HEK293 (cell line): ENCODE measurements around the gene COL4A1.

ENCODE experiments used
- CTCF ChIA-PET: fragments of 350-600 bp; formaldehyde crosslinking; extraction: SDS; loops from one replicate; lab custom pipeline; 2021; ENCODE audit warnings: antibody characterized with exemption; lab: Yijun Ruan, JAX
- POLR2A ChIA-PET: fragments of 300-600 bp; formaldehyde crosslinking; extraction: SDS; loops from one replicate; lab custom pipeline; 2020; ENCODE audit warnings: antibody characterized with exemption, inconsistent platforms; lab: Yijun Ruan, JAX
- H3K27ac ChIP-seq: fragments of 200-500 bp; sonication (Bioruptor generic); 2 replicates; pipeline ENCODE4 v1.5.1; 2014; ENCODE audit warnings: low read depth, low read length, control low read depth, inconsistent platforms; ENCODE audit errors: extremely low read depth
- H3K36me3 ChIP-seq, 2 experiments: fragments of 200-500 bp in 1 of 2; sonication (Bioruptor generic) in 1 of 2; 1 replicate in 1 of 2; 2 replicates in 1 of 2; pipeline ENCODE4 v1.5.1; 2014 to 2017; ENCODE audit warnings: inconsistent platforms in 2 of 2, low read length in 2 of 2; ENCODE audit not compliant: control insufficient read depth in 2 of 2, insufficient read depth in 1 of 2
- H3K4me1 ChIP-seq: fragments of 200-500 bp; sonication (Bioruptor generic); 2 replicates; pipeline ENCODE4 v1.5.1; 2014; ENCODE audit warnings: mild to moderate bottlenecking, low read length, inconsistent platforms; ENCODE audit not compliant: control insufficient read depth, insufficient read depth
- H3K4me3 ChIP-seq: 2 replicates; pipeline ENCODE4 v1.5.1; 2011; ENCODE audit warnings: low read depth, mild to moderate bottlenecking, control low read depth, low read length, moderate library complexity
- H3K9me3 ChIP-seq: fragments of 200-500 bp; sonication (Bioruptor generic); 2 replicates; pipeline ENCODE4 v1.5.1; 2014; ENCODE audit warnings: low read depth, low read length, inconsistent platforms; ENCODE audit not compliant: control insufficient read depth, insufficient read depth
- KLF17 ChIP-seq: fragments of 450-650 bp; formaldehyde crosslinking; IDR thresholded peaks from 2 replicates; pipeline ENCODE4 v1.5.1; 2016; ENCODE audit warnings: missing biosample characterization, missing genetic modification characterization
- KLF8 ChIP-seq: fragments of 450-650 bp; formaldehyde crosslinking; IDR thresholded peaks from 2 replicates; pipeline ENCODE4 v1.5.1; 2016; ENCODE audit warnings: missing biosample characterization, missing genetic modification characterization
- RBAK ChIP-seq: fragments of 450-650 bp; formaldehyde crosslinking; IDR thresholded peaks from 2 replicates; pipeline ENCODE4 v1.5.1; 2016; ENCODE audit warnings: missing biosample characterization, missing genetic modification characterization
- ZBTB11 ChIP-seq: fragments of 450-650 bp; formaldehyde crosslinking; conservative IDR thresholded peaks from 2 replicates; pipeline ENCODE4 v1.5.1; 2016; ENCODE audit warnings: low read depth, missing biosample characterization, missing genetic modification characterization
- ZEB2 ChIP-seq: fragments of 450-650 bp; formaldehyde crosslinking; IDR thresholded peaks from 2 replicates; pipeline ENCODE4 v1.5.1; 2016; ENCODE audit warnings: missing biosample characterization, missing genetic modification characterization
- ZFHX2 ChIP-seq: fragments of 450-650 bp; formaldehyde crosslinking; conservative IDR thresholded peaks from 2 replicates; pipeline ENCODE4 v1.5.1; 2016; ENCODE audit warnings: missing biosample characterization, missing genetic modification characterization
- ZNF155 ChIP-seq: fragments of 450-650 bp; formaldehyde crosslinking; IDR thresholded peaks from 2 replicates; pipeline ENCODE4 v1.5.1; 2016; ENCODE audit warnings: missing biosample characterization, missing genetic modification characterization
- ZNF157 ChIP-seq: fragments of 450-650 bp; formaldehyde crosslinking; IDR thresholded peaks from 2 replicates; pipeline ENCODE4 v1.5.1; 2016; ENCODE audit warnings: missing biosample characterization, missing genetic modification characterization
- ZNF292 ChIP-seq: fragments of 450-650 bp; formaldehyde crosslinking; IDR thresholded peaks from 2 replicates; pipeline ENCODE4 v1.5.1; 2016; ENCODE audit warnings: low read depth, missing biosample characterization, missing genetic modification characterization, borderline replicate concordance
- ZNF449 ChIP-seq: fragments of 450-650 bp; formaldehyde crosslinking; IDR thresholded peaks from 2 replicates; pipeline ENCODE4 v1.5.1; 2017; ENCODE audit warnings: missing biosample characterization, mild to moderate bottlenecking, missing genetic modification characterization, moderate library complexity
- ZNF513 ChIP-seq: fragments of 450-650 bp; IDR thresholded peaks from 2 replicates; pipeline ENCODE4 v1.5.1; 2018; ENCODE audit warnings: missing biosample characterization, missing genetic modification characterization
- ZNF549 ChIP-seq: fragments of 450-650 bp; IDR thresholded peaks from 2 replicates; pipeline ENCODE4 v1.5.1; 2018; ENCODE audit warnings: missing biosample characterization, missing genetic modification characterization, mild to moderate bottlenecking, inconsistent platforms, moderate library complexity
- ZNF561 ChIP-seq: fragments of 450-650 bp; IDR thresholded peaks from 2 replicates; pipeline ENCODE4 v1.5.1; 2018; ENCODE audit warnings: missing biosample characterization, missing genetic modification characterization, borderline replicate concordance
- ZNF580 ChIP-seq: fragments of 450-650 bp; formaldehyde crosslinking; IDR thresholded peaks from 2 replicates; pipeline ENCODE4 v1.5.1; 2016; ENCODE audit warnings: missing biosample characterization, missing genetic modification characterization
- ZNF600 ChIP-seq: fragments of 450-650 bp; formaldehyde crosslinking; IDR thresholded peaks from 2 replicates; pipeline ENCODE4 v1.5.1; 2016; ENCODE audit warnings: missing biosample characterization, missing genetic modification characterization
- ZNF645 ChIP-seq: fragments of 450-650 bp; formaldehyde crosslinking; IDR thresholded peaks from 2 replicates; pipeline ENCODE4; 2016; ENCODE audit warnings: missing biosample characterization, missing genetic modification characterization
- ZNF670 ChIP-seq: fragments of 450-650 bp; formaldehyde crosslinking; IDR thresholded peaks from 2 replicates; pipeline ENCODE4 v1.5.1; 2016; ENCODE audit warnings: missing biosample characterization, missing genetic modification characterization, low read depth
- ZNF747 ChIP-seq: fragments of 450-650 bp; formaldehyde crosslinking; IDR thresholded peaks from 2 replicates; pipeline ENCODE4 v1.5.1; 2016; ENCODE audit warnings: missing biosample characterization, missing genetic modification characterization

The COL4A1 gene

GRCh38 chr13:110356362-110356761 is 49.4 kb upstream of the COL4A1 start:
- ChIA-PET CTCF (no interaction called here), POLR2A (no interaction called here)
- peaks cover 8% of the 10 kb centered on the region; the same call in 1 of the 2 replicates for H3K4me1 ChIP-seq
- H3K36me3 ChIP-seq: peaks cover 0 to 9% of the 10 kb centered on the region in 2 experiments; a peak in 1 of 3 replicates
- H3K27ac ChIP-seq: no peak overlapping the region
- no peak for TF ChIP-seq RBAK
- 0 out of 2 replicates have a peak, but pooled peaks have one; percentile 29 for TF ChIP-seq KLF17 (tag by site-specific recombination)
- no peak for TF ChIP-seq ZNF645 (tag by site-specific recombination)
- TF ChIP-seq ZNF292 (tag by site-specific recombination): no peak
- no peak for TF ChIP-seq ZNF513 (tag by site-specific recombination)
- no peak for TF ChIP-seq ZBTB11 (tag by site-specific recombination)
- no peak for TF ChIP-seq ZNF549 (tag by site-specific recombination)
- TF ChIP-seq ZNF561: no peak
- TF ChIP-seq ZNF747: no peak
- TF ChIP-seq ZNF600: no peak
- TF ChIP-seq ZNF155 (tag by site-specific recombination): no peak
- TF ChIP-seq ZNF449: peak; percentile 83
- TF ChIP-seq ZFHX2 (tag by site-specific recombination): peak; percentile 26; the same call in 1 of the 2 replicates
- TF ChIP-seq ZNF670: no peak
- TF ChIP-seq ZNF157 (tag by site-specific recombination): no peak
- no peak for TF ChIP-seq KLF8 (tag by site-specific recombination)
- no peak overlapping the region for H3K4me3 ChIP-seq
- H3K9me3 ChIP-seq: no peaks in the 10 kb centered on the region

- TF ChIP-seq ZNF580 (no peak), ZEB2 (tag by site-specific recombination) (0 out of 2 replicates have a peak, but pooled peaks have one; percentile 36)
- CTCF ChIA-PET: interaction anchor here (0.9 to 1.0 kb wide), 2 partner anchors 10 to 132 kb away, joined by 3 to 4 read pairs; no protein-coding TSS in a partner anchor
- POLR2A ChIA-PET: no interaction called here
- no peaks in the 10 kb centered on the region for H3K9me3 ChIP-seq
- no peak overlapping the region for H3K4me3 ChIP-seq
- no peak overlapping the region for H3K27ac ChIP-seq
- peaks cover 6% of the 10 kb centered on the region; the same call in 1 of the 2 replicates for H3K4me1 ChIP-seq
- H3K36me3 ChIP-seq: peaks cover 0 to 7% of the 10 kb centered on the region in 2 experiments; a peak in 1 of 3 replicates
Measured at GRCh38 chr13:110354715-110355473, 47.9 kb upstream of the COL4A1 start.
